ENCODE results near the gene NPAS3. TPM values are rescaled to one million over a fixed set of nuclear protein-coding genes. Genes with fewer than 3 reads are reported as not detected.
"Not testable (repeated sequence)": the region's sequence is repeated elsewhere in the genome, so short reads cannot be mapped to it uniquely, and the experiment has no call there.

NPAS3 gene
- total RNA-seq, 2 experiments from 2014 or later, result not detected

GRCh38 chr14:33062881-33063280 lies 124.2 kb downstream of the NPAS3 start:
- ChIA-PET CTCF (no interaction called here), POLR2A (no interaction called here)

GRCh38 chr14:33063521-33063920 lies 124.8 kb downstream of the NPAS3 start:
- ChIA-PET CTCF (no interaction called here), POLR2A (no interaction called here)

GRCh38 chr14:33065634-33066033 lies 127.0 kb downstream of the NPAS3 start:
- CTCF ChIA-PET, result no interaction called here
- POLR2A ChIA-PET, result no interaction called here

- ChIA-PET CTCF (no interaction called here), POLR2A (no interaction called here)
Measured at GRCh38 chr14:33068040-33068439, 129.4 kb downstream of the NPAS3 start.

- ChIA-PET CTCF (no interaction called here), POLR2A (no interaction called here)
Measured at GRCh38 chr14:33068626-33069025, 129.9 kb downstream of the NPAS3 start.

- ChIA-PET POLR2A (no interaction called here), CTCF (no interaction called here)
Measured at GRCh38 chr14:33070475-33070874, 131.8 kb downstream of the NPAS3 start.

- ChIA-PET CTCF (no interaction called here), POLR2A (no interaction called here)
Measured at GRCh38 chr14:33073023-33073422, 134.3 kb downstream of the NPAS3 start.

GRCh38 chr14:33081259-33081658 lies 142.6 kb downstream of the NPAS3 start:
- ChIA-PET POLR2A (no interaction called here), CTCF (no interaction called here)

- ChIA-PET POLR2A (no interaction called here), CTCF (no interaction called here)
Measured at GRCh38 chr14:33085799-33086198, 147.1 kb downstream of the NPAS3 start.

GRCh38 chr14:33088274-33088673 lies 149.6 kb downstream of the NPAS3 start:
- CTCF ChIA-PET, POLR2A ChIA-PET: not testable (repeated sequence)

- ChIA-PET CTCF (no interaction called here), POLR2A (no interaction called here)
Measured at GRCh38 chr14:33098016-33098415, 159.3 kb downstream of the NPAS3 start.

GRCh38 chr14:33103489-33103888 lies 164.8 kb downstream of the NPAS3 start:
- ChIA-PET POLR2A (no interaction called here), CTCF (no interaction called here)

GRCh38 chr14:33103966-33104365 lies 165.3 kb downstream of the NPAS3 start:
- CTCF ChIA-PET, result no interaction called here
- POLR2A ChIA-PET, result no interaction called here

GRCh38 chr14:33110737-33111443 lies 172.2 kb downstream of the NPAS3 start:
- CTCF ChIA-PET, result no interaction called here
- POLR2A ChIA-PET, result no interaction called here

GRCh38 chr14:33114331-33114730 lies 175.7 kb downstream of the NPAS3 start:
- POLR2A ChIA-PET, result no interaction called here
- CTCF ChIA-PET, result no interaction called here

GRCh38 chr14:33118668-33119067 lies 180.0 kb downstream of the NPAS3 start:
- ChIA-PET CTCF (no interaction called here), POLR2A (no interaction called here)

- POLR2A ChIA-PET, result no interaction called here
- CTCF ChIA-PET, result no interaction called here
Measured at GRCh38 chr14:33120341-33120740, 181.7 kb downstream of the NPAS3 start.

GRCh38 chr14:33120966-33121365 lies 182.3 kb downstream of the NPAS3 start:
- POLR2A ChIA-PET, result no interaction called here
- CTCF ChIA-PET, result no interaction called here

GRCh38 chr14:33123281-33123680 lies 184.6 kb downstream of the NPAS3 start:
- ChIA-PET CTCF (interaction anchor here (0.6 kb wide), 2 partner anchors 13 kb away, joined by 3 to 4 read pairs; no protein-coding TSS in a partner anchor), POLR2A (no interaction called here)

- CTCF ChIA-PET, result interaction anchor here (0.6 kb wide), 1 partner anchor 199 kb away, joined by 4 read pairs; no protein-coding TSS in a partner anchor
- POLR2A ChIA-PET, result no interaction called here
Measured at GRCh38 chr14:33126433-33126832, 187.8 kb downstream of the NPAS3 start.

- POLR2A ChIA-PET, result interaction anchor here (0.7 kb wide), 1 partner anchor 453 kb away, joined by 5 read pairs; no protein-coding TSS in a partner anchor
- CTCF ChIA-PET, result no interaction called here
Measured at GRCh38 chr14:33127531-33127930, 188.9 kb downstream of the NPAS3 start.

GRCh38 chr14:33131801-33132200 lies 193.1 kb downstream of the NPAS3 start:
- ChIA-PET CTCF (no interaction called here), POLR2A (no interaction called here)
